Trophoblast cell (in vitro differentiated cells and primary cell): ENCODE data around the gene APOB.

Experiments
- DNase-seq, 2 donors: peaks; one replicate each; pipeline ENCODE4 v3.0.0-alpha.2; 2016
- H2AFZ ChIP-seq: 2 replicates; pipeline ENCODE4 v1.6.1; 2013; ENCODE audit warnings: low read length, moderate library complexity, mild to moderate bottlenecking; ENCODE audit not compliant: insufficient read depth, poor library complexity
- H2AK5ac ChIP-seq: 2 replicates; pipeline ENCODE4 v1.6.1; 2013; ENCODE audit warnings: mild to moderate bottlenecking, low read length
- H2BK120ac ChIP-seq: 2 replicates; pipeline ENCODE4 v1.6.1; 2013; ENCODE audit warnings: low read length, mild to moderate bottlenecking, moderate library complexity; ENCODE audit not compliant: insufficient read depth, poor library complexity
- H2BK12ac ChIP-seq: 2 replicates; pipeline ENCODE4 v1.6.1; 2013; ENCODE audit warnings: mild to moderate bottlenecking, low read length, moderate library complexity
- H2BK5ac ChIP-seq: 2 replicates; pipeline ENCODE4 v1.6.1; 2013; ENCODE audit warnings: low read length, low read depth, moderate library complexity, mild to moderate bottlenecking; ENCODE audit not compliant: poor library complexity
- H3K14ac ChIP-seq: 2 replicates; pipeline ENCODE4 v1.6.1; 2013; ENCODE audit warnings: mild to moderate bottlenecking, low read length
- H3K18ac ChIP-seq: 2 replicates; pipeline ENCODE4 v1.6.1; 2013; ENCODE audit warnings: mild to moderate bottlenecking, low read length
- H3K23ac ChIP-seq: 2 replicates; pipeline ENCODE4 v1.6.1; 2013; ENCODE audit warnings: low read length
- H3K27ac ChIP-seq: 2 replicates; pipeline ENCODE4 v1.5.1; 2013; ENCODE audit warnings: low read depth, mild to moderate bottlenecking, inconsistent platforms, low read length, moderate library complexity
- H3K27me3 ChIP-seq: 2 replicates; pipeline ENCODE4 v1.6.1; 2013; ENCODE audit warnings: inconsistent platforms, mild to moderate bottlenecking, low read length, moderate library complexity; ENCODE audit not compliant: insufficient read depth
- H3K36me3 ChIP-seq, 2 experiments: 1 replicate in 1 of 2; 2 replicates in 1 of 2; pipeline ENCODE4 v1.6.1; 2013; ENCODE audit warnings: low read length in 2 of 2, mild to moderate bottlenecking in 2 of 2, moderate library complexity in 1 of 2; ENCODE audit not compliant: insufficient read depth in 2 of 2, control insufficient read depth in 1 of 2
- H3K4ac ChIP-seq: 2 replicates; pipeline ENCODE4 v1.6.1; 2013; ENCODE audit warnings: low read depth, mild to moderate bottlenecking, low read length, moderate library complexity
- H3K4me1 ChIP-seq, 2 experiments: 1 replicate in 1 of 2; 2 replicates in 1 of 2; pipeline ENCODE4 v1.6.1; 2013; ENCODE audit warnings: low read length in 2 of 2, mild to moderate bottlenecking in 2 of 2, moderate library complexity in 1 of 2; ENCODE audit not compliant: insufficient read depth in 2 of 2, control insufficient read depth in 1 of 2
- H3K4me2 ChIP-seq: 2 replicates; pipeline ENCODE4 v1.6.1; 2013; ENCODE audit warnings: inconsistent platforms, mild to moderate bottlenecking, low read length, moderate library complexity
- H3K4me3 ChIP-seq: 2 replicates; pipeline ENCODE4 v1.5.1; 2013; ENCODE audit warnings: mild to moderate bottlenecking, low read depth, low read length, inconsistent platforms
- H3K79me1 ChIP-seq: one replicate; pipeline ENCODE4 v1.6.1; 2013; ENCODE audit warnings: low read length
- H3K79me2 ChIP-seq: 2 replicates; pipeline ENCODE4 v1.6.1; 2013; ENCODE audit warnings: low read length, mild to moderate bottlenecking; ENCODE audit not compliant: control insufficient read depth, insufficient read depth, poor library complexity
- H3K9ac ChIP-seq: 2 replicates; pipeline ENCODE4 v1.6.1; 2013; ENCODE audit warnings: mild to moderate bottlenecking, low read length
- H3K9me3 ChIP-seq: 2 replicates; pipeline ENCODE4 v1.6.1; 2013; ENCODE audit warnings: low read depth, mild to moderate bottlenecking, control low read depth, inconsistent platforms, low read length; ENCODE audit not compliant: insufficient read depth
- H4K12ac ChIP-seq: 2 replicates; pipeline ENCODE4 v1.6.1; 2013; ENCODE audit warnings: low read depth, mild to moderate bottlenecking, low read length, moderate library complexity
- H4K8ac ChIP-seq: 2 replicates; pipeline ENCODE4 v1.6.1; 2013; ENCODE audit warnings: low read depth, mild to moderate bottlenecking, low read length, moderate library complexity
- H4K91ac ChIP-seq: one replicate; pipeline ENCODE4 v1.6.1; 2013; ENCODE audit warnings: low read depth, mild to moderate bottlenecking, low read length, moderate library complexity
- WGBS: extraction: QIAGEN DNeasy Blood & Tissue Kit; methylation state at CpG from one replicate; pipeline ENCODE4 v1.1.7; 2013; ENCODE audit warnings: missing lambda C conversion rate; ENCODE audit not compliant: insufficient read length, insufficient coverage; ENCODE audit errors: extremely low coverage; 5-methylcytosine and 5-hydroxymethylcytosine counted together

The APOB gene

DNA sequence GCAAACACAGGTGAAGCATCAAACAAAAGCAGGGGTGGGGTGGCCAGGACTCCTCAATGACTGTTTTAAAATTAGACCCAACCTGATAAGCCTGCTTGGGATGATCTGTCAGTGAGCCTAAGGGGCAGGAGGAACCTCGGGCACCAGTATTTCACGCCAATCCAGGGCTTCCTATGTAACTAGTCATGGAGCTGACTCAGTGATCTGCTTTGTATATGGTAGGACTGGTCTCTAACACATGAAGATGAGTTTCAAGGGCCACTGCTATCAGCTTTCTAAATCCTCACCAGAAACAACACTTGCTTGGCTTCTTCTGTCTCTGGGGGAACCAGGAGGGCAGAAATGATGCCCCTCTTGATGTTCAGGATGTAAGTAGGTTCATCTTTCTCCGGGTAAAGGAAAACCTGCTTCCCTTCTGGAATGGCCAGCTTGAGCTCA is 6.2 kb downstream of the APOB start:
- Histone ChIP-seq H4K91ac (no peak overlapping the region), H3K4me1 (no peaks in the 10 kb centered on the region), H3K27ac (no peak overlapping the region), H3K4me2 (no peak overlapping the region), H2BK5ac (no peak overlapping the region), H3K36me3 (no peaks in the 10 kb centered on the region), H2AFZ (no peak overlapping the region), H3K4me3 (no peak overlapping the region), H3K4ac (no peak overlapping the region), H3K9ac (no peak overlapping the region), H3K79me1 (no peaks in the 10 kb centered on the region), H3K27me3 (no peaks in the 10 kb centered on the region), H3K23ac (no peak overlapping the region), H2BK12ac (no peak overlapping the region), H4K12ac (no peak overlapping the region), H3K79me2 (no peaks in the 10 kb centered on the region), H3K18ac (no peak overlapping the region), H3K14ac (no peak overlapping the region), H4K8ac (no peak overlapping the region), H3K9me3 (no peaks in the 10 kb centered on the region), H2AK5ac (no peak overlapping the region), H2BK120ac (no peak overlapping the region)
- DNase-seq = peak; percentile 75 to 84
- no CpG with 5 or more reads among the region's 3 CpGs for WGBS

DNA sequence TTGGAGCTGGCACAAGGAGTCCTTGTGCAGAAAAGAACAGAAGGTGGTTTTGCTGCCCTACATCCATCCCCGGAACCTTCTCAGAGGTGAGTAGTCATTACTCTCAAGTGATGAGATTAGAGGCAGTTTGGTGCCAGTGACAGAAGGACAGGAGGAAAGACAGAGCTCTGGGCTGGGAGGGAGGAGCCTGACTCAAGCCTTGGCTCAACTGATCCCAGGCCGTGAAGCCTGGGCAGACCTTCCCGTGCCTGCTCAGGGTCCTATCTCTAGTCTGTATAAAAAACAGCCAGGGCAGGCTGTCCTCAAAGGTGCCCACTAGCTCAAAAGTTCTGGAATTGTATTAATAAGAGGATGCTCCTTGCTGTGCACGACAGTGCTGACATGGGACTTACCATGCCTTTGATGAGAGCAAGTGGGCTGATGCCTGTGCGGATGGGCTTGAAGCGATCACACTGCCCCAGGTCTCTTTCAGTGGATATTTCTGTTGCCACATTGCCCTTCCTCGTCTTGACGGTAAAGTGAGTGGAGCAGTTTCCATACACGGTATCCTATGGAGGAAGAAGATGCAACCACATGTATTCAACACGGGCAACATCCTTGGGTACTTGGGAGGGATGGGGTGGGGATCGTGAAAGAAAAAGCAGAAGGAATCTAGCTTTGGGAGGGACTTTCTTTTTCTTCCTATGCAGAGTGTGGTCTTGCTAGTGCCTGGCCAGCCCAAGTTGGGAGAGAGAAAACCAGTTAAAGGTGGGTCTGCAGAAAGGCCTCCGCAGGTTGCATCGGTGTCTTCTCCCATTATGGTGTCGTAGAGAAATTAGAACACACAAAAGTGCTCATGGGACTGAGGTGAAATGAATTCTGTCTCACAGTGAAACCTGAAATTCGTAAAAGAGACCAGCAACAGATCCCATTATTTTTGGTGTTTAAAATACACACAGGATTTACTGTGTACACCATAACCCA is 6.9 kb downstream of the APOB start:
- DNase-seq = no peak
- Histone ChIP-seq H3K23ac (no peak overlapping the region), H3K9ac (no peak overlapping the region), H3K9me3 (no peaks in the 10 kb centered on the region), H3K36me3 (no peaks in the 10 kb centered on the region), H4K12ac (no peak overlapping the region), H3K27ac (no peak overlapping the region), H3K4me3 (no peak overlapping the region), H3K18ac (no peak overlapping the region), H3K4me1 (no peaks in the 10 kb centered on the region), H3K14ac (no peak overlapping the region), H3K79me2 (no peaks in the 10 kb centered on the region), H2AFZ (no peak overlapping the region), H4K91ac (no peak overlapping the region), H3K79me1 (no peaks in the 10 kb centered on the region), H4K8ac (no peak overlapping the region), H3K27me3 (no peaks in the 10 kb centered on the region), H3K4me2 (no peak overlapping the region), H2BK5ac (no peak overlapping the region), H3K4ac (no peak overlapping the region), H2AK5ac (no peak overlapping the region), H2BK120ac (no peak overlapping the region), H2BK12ac (no peak overlapping the region)
- no CpG with 5 or more reads among the region's 15 CpGs for WGBS

DNA sequence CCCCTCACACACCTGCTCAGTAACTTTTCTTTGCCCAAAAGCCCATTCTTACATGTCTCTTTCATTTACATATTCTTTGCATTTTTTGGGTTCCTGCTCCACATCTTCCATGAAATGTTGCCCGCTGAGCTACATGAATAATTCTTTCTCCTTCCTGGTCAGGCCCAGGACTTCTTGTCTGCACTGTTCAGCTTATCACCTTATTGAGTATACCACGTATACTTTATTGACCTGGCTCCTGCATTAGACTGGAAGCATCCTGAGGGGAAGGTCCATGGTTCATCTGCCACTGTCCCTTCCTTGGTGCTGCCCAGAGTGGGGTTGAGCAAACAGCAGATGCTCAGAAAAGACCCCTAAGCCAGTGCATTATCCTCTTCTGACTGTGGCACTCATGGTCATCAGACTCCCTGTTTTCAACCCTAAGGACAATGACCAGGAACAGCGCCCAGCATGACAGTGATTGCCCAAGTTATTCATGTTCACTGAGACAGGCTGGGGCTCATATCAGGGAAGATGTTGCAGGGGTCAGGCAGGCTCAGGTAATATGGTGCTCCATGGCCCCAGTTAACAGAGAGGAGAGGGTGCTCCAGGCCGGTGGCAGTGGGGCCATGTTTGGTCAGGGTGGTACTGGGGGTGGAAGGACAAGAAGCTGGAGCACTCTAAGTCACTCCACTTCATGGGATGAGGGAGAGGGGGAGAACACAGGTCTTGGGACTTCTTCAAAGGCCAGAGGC is 7.7 kb downstream of the APOB start:
- WGBS = no CpG with 5 or more reads among the region's 4 CpGs

DNA sequence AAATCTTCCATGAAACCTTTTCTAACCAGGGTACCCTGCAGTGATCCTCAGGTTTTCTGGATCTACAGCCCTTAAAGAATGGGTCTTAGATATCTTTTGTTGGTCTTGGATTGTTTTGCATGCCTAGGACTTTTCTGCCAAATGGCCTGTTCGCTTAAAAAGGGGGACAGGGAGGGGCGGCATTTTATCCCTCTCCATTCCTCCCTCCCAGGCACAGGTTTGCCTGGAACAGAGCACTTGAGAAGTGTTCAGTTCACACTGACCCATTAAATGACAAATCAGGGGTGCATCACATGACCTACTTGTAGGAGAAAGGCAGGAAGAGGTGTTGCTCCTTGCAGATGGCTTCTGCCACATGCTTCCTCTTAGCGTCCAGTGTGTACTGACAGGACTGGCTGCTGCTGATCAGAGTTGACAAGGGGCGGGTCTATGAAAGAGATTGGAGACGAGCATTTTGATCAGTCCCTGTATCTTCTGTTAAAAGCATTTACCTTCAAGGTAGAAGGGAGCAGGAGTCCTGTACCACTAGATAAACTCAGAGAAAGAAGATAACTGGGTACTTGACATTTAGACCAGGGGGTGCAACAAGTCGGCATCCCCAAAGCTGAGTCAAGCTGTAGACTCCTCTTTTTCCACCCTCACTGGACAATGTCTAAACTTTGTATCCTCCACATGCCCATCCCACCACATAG is 8.4 kb downstream of the APOB start:
- Histone ChIP-seq H3K36me3 (no peaks in the 10 kb centered on the region), H2BK12ac (no peak overlapping the region), H2BK120ac (no peak overlapping the region), H3K4ac (no peak overlapping the region), H2AFZ (no peak overlapping the region), H3K14ac (no peak overlapping the region), H2BK5ac (no peak overlapping the region), H4K8ac (no peak overlapping the region), H2AK5ac (no peak overlapping the region), H3K23ac (no peak overlapping the region), H4K12ac (no peak overlapping the region), H3K9ac (no peak overlapping the region), H3K4me2 (no peak overlapping the region), H3K4me3 (no peak overlapping the region), H4K91ac (no peak overlapping the region), H3K4me1 (no peaks in the 10 kb centered on the region), H3K9me3 (no peaks in the 10 kb centered on the region), H3K18ac (no peak overlapping the region), H3K27ac (no peak overlapping the region), H3K79me2 (no peaks in the 10 kb centered on the region), H3K79me1 (no peaks in the 10 kb centered on the region), H3K27me3 (no peaks in the 10 kb centered on the region)
- WGBS = no CpG with 5 or more reads among the region's 6 CpGs
- no peak for DNase-seq

More for the DNA sequence above, 7.7 kb downstream of the APOB start:
- Histone ChIP-seq H4K12ac (no peak overlapping the region), H2BK120ac (no peak overlapping the region), H3K4me3 (no peak overlapping the region), H4K8ac (no peak overlapping the region), H3K36me3 (no peaks in the 10 kb centered on the region), H3K14ac (no peak overlapping the region), H3K4ac (no peak overlapping the region), H2AFZ (no peak overlapping the region), H3K27me3 (no peaks in the 10 kb centered on the region), H3K9ac (no peak overlapping the region), H3K9me3 (no peaks in the 10 kb centered on the region), H3K27ac (no peak overlapping the region), H2BK12ac (no peak overlapping the region), H2AK5ac (no peak overlapping the region), H3K4me2 (no peak overlapping the region), H3K23ac (no peak overlapping the region), H2BK5ac (no peak overlapping the region), H3K79me1 (no peaks in the 10 kb centered on the region), H3K79me2 (no peaks in the 10 kb centered on the region), H4K91ac (no peak overlapping the region), H3K18ac (no peak overlapping the region), H3K4me1 (no peaks in the 10 kb centered on the region)
- DNase-seq = no peak
